ENCODE measurements around the gene PRSS53. TPM values are rescaled to one million over a fixed set of nuclear protein-coding genes. Genes with fewer than 3 reads are reported as not detected.

Gene PRSS53
- total RNA-seq, 6 donors from 2014 or later = 0.91 to 8.4 (median 3.0) TPM

GRCh38 chr16:31043352-31043751 is 45.4 kb downstream of the PRSS53 start:
- Histone ChIP-seq H3K27ac (no peak overlapping the region), H3K4me3 (no peak overlapping the region), H3K36me3 (peaks cover 9 to 49% (median 38%) of the 10 kb centered on the region in 4 donors), H3K4me1 (no peaks in the 10 kb centered on the region), H3K9me3 (no peaks in the 10 kb centered on the region), H3K27me3 (no peaks in the 10 kb centered on the region)
- ATAC-seq (ENCODE audit: low FRiP score in 2 of 2) (no peak), DNase-seq (no peak)
- no peak for TF ChIP-seq EP300 (IDR thresholded peaks at IDR 0.05)
- TF ChIP-seq POLR2A (IDR thresholded peaks at IDR 0.05) = no peak
- TF ChIP-seq POLR2AphosphoS5 (IDR thresholded peaks at IDR 0.05) = no peak
- no peak for TF ChIP-seq CTCF (IDR thresholded peaks at IDR 0.05)
- WGBS, 2 donors = 100% methylated on average over 1 of the region's 1 CpG

GRCh38 chr16:31042866-31043265 is 45.9 kb downstream of the PRSS53 start:
- Histone ChIP-seq H3K4me1 (no peaks in the 10 kb centered on the region), H3K36me3 (peaks cover 9 to 54% (median 43%) of the 10 kb centered on the region in 4 donors), H3K27ac (no peak overlapping the region), H3K9me3 (no peaks in the 10 kb centered on the region), H3K27me3 (no peaks in the 10 kb centered on the region), H3K4me3 (no peak overlapping the region)
- TF ChIP-seq EP300 (IDR thresholded peaks at IDR 0.05) (no peak), POLR2AphosphoS5 (IDR thresholded peaks at IDR 0.05) (no peak), POLR2A (IDR thresholded peaks at IDR 0.05) (no peak)
- 81 to 97% methylated on average over 2 to 10 of the region's 10 CpGs for WGBS, 2 donors
- no peak for ATAC-seq (ENCODE audit: low FRiP score in 2 of 2)
- no peak for DNase-seq

DNA sequence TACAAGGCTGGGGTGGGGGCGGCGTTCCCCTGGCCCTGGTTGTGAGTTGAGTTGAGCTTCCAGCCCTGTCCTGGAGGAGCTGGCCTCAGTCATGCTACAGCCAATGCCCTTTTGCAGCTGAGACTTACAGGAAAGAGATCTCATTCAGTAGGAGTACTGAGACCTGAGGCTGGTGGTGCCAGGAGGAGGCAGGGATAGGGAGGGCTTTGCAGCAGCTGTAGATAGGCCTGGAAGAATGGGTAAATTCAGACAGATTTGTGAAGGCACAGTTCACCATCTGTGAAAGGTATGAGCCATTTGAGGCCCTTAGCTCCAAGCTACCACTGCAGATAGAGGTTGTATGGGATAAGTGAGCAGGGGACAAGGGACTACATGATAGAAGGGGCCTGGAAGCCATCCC is 49.8 kb downstream of the PRSS53 start:
- DNase-seq = no peak
- ATAC-seq (ENCODE audit: low FRiP score in 2 of 2) = no peak
- H3K27me3 ChIP-seq = no peaks in the 10 kb centered on the region
- H3K4me3 ChIP-seq = no peak overlapping the region
- TF ChIP-seq POLR2A (IDR thresholded peaks at IDR 0.05) (no peak), CTCF (IDR thresholded peaks at IDR 0.05) (no peak), EP300 (IDR thresholded peaks at IDR 0.05) (no peak), POLR2AphosphoS5 (IDR thresholded peaks at IDR 0.05) (no peak)
- WGBS, 2 donors = 89 to 100% methylated on average over 2 of the region's 2 CpGs
- no peaks in the 10 kb centered on the region for H3K9me3 ChIP-seq
- H3K27ac ChIP-seq = no peak overlapping the region
- peaks cover 7 to 24% (median 13%) of the 10 kb centered on the region in 4 donors for H3K4me1 ChIP-seq
- H3K36me3 ChIP-seq = peaks cover 9 to 85% (median 54%) of the 10 kb centered on the region in 4 donors

GRCh38 chr16:31036691-31037090 is 52.1 kb downstream of the PRSS53 start:
- peaks cover 9 to 66% (median 42%) of the 10 kb centered on the region in 4 donors for H3K36me3 ChIP-seq
- no peaks in the 10 kb centered on the region for H3K27me3 ChIP-seq
- no peak for TF ChIP-seq CTCF (IDR thresholded peaks at IDR 0.05)
- TF ChIP-seq POLR2A (IDR thresholded peaks at IDR 0.05) = no peak
- TF ChIP-seq POLR2AphosphoS5 (IDR thresholded peaks at IDR 0.05) = no peak
- H3K9me3 ChIP-seq = no peaks in the 10 kb centered on the region
- 42 to 43% methylated on average over 2 of the region's 2 CpGs for whole genome bisulfite sequencing, 2 donors
- ATAC-seq (ENCODE audit: low FRiP score in 2 of 2) (no peak), DNase-seq (peak in 1 of 2 donors; percentile 24)
- no peak overlapping the region for H3K4me3 ChIP-seq
- H3K27ac ChIP-seq = no peak overlapping the region
- H3K4me1 ChIP-seq = peaks cover 9 to 33% (median 21%) of the 10 kb centered on the region in 4 donors

- peak; percentile 88 to 89 for ATAC-seq (ENCODE audit: low FRiP score in 2 of 2)
- Histone ChIP-seq H3K4me1 (peaks cover 9 to 33% (median 21%) of the 10 kb centered on the region in 4 donors), H3K27ac (peak overlapping the region; percentile 93 to 99 (median 96)), H3K27me3 (no peaks in the 10 kb centered on the region), H3K4me3 (peak overlapping the region; percentile 64 to 99 (median 93)), H3K36me3 (peaks cover 0 to 44% (median 20%) of the 10 kb centered on the region in 4 donors), H3K9me3 (no peaks in the 10 kb centered on the region)
- WGBS, 2 donors = 1 to 2% methylated on average over 8 to 47 of the region's 47 CpGs
- peak; percentile 92 to 94 for DNase-seq
- TF ChIP-seq POLR2A (IDR thresholded peaks at IDR 0.05) (peak in 3 of 4 donors; percentile 7 to 71 (median 48)), EP300 (IDR thresholded peaks at IDR 0.05) (no peak), POLR2AphosphoS5 (IDR thresholded peaks at IDR 0.05) (peak; percentile 68 to 75), CTCF (IDR thresholded peaks at IDR 0.05) (peak in 1 of 6 experiments; percentile 11)
These were observed 54.8 kb downstream of the PRSS53 start for GRCh38 chr16:31033709-31034492.

Other genes starting within 250 kb of the PRSS53 start
- 10 to 100 TPM; 15.7 to 32.8 (median 28.2) TPM for gene BCL7C, start 194.9 kb downstream of the PRSS53 start, total RNA-seq
- 10 to 100 TPM in 2 of 6 donors, 1 to 10 TPM in 4; 4.2 to 14.5 (median 7.1) TPM for gene CTF1, start 192.3 kb downstream of the PRSS53 start, total RNA-seq
- gene FBXL19, start 165.4 kb downstream of the PRSS53 start, total RNA-seq = 10 to 100 TPM in 4 of 6 donors, 1 to 10 TPM in 2; 7.3 to 40.9 (median 15.5) TPM
- gene ORAI3, start 139.9 kb downstream of the PRSS53 start, total RNA-seq = 10 to 100 TPM; 22.2 to 33.9 (median 28.4) TPM
- 10 to 100 TPM in 5 of 6 donors, 1 to 10 TPM in 1; 9.1 to 30.4 (median 17.0) TPM for gene SETD1A, start 131.2 kb downstream of the PRSS53 start, total RNA-seq
- gene HSD3B7, start 103.7 kb downstream of the PRSS53 start, total RNA-seq = 10 to 100 TPM; 10.5 to 38.8 (median 21.3) TPM
- 1 to 10 TPM in 2 of 6 donors, under 1 TPM in 4; 0.30 to 2.1 (median 0.51) TPM for gene STX1B, start 78.3 kb downstream of the PRSS53 start, total RNA-seq
- 100 to 1,000 TPM in 3 of 6 donors, 10 to 100 TPM in 3; 44.8 to 168 (median 96.3) TPM for gene STX4, start 55.4 kb downstream of the PRSS53 start, total RNA-seq
- gene ZNF668, start 14.7 kb downstream of the PRSS53 start, total RNA-seq = 10 to 100 TPM in 4 of 6 donors, 1 to 10 TPM in 2; 8.4 to 21.0 (median 11.4) TPM
- 10 to 100 TPM; 16.7 to 40.9 (median 23.2) TPM for gene ZNF646, start 14.5 kb downstream of the PRSS53 start, total RNA-seq
- 100 to 1,000 TPM in 1 of 6 donors, 10 to 100 TPM in 5; 37.7 to 105 (median 61.4) TPM for gene VKORC1, start 5.9 kb upstream of the PRSS53 start, total RNA-seq
- gene BCKDK, start 19.4 kb upstream of the PRSS53 start, total RNA-seq = 10 to 100 TPM; 23.2 to 64.4 (median 39.3) TPM
- 100 to 1,000 TPM in 1 of 6 donors, 10 to 100 TPM in 5; 73.9 to 144 (median 83.6) TPM for gene KAT8, start 28.7 kb upstream of the PRSS53 start, total RNA-seq
- 100 to 1,000 TPM in 3 of 6 donors, 10 to 100 TPM in 3; 59.7 to 155 (median 109) TPM for gene PRSS8, start 46.8 kb upstream of the PRSS53 start, total RNA-seq
- 10 to 100 TPM in 2 of 6 donors, 1 to 10 TPM in 4; 1.4 to 61.8 (median 5.6) TPM for gene PRSS36, start 61.1 kb upstream of the PRSS53 start, total RNA-seq
- 100 to 1,000 TPM in 3 of 6 donors, 10 to 100 TPM in 3; 65.7 to 258 (median 145) TPM for gene FUS, start 91.2 kb upstream of the PRSS53 start, total RNA-seq
- gene PYCARD, start 113.8 kb upstream of the PRSS53 start, total RNA-seq = 100 to 1,000 TPM in 1 of 6 donors, 10 to 100 TPM in 5; 44.0 to 103 (median 83.7) TPM
- gene TRIM72, start 125.2 kb upstream of the PRSS53 start, total RNA-seq = under 1 TPM in 1 of 6 donors, not detected in 5; 0.27 TPM
- not detected for gene PYDC1, start 128.2 kb upstream of the PRSS53 start, total RNA-seq
- 10 to 100 TPM; 12.3 to 65.2 (median 40.9) TPM for gene ITGAM, start 171.0 kb upstream of the PRSS53 start, total RNA-seq

All from upper lobe of left lung (tissue), 6 donors.